ENCODE results near the gene GASK1A.

The GASK1A gene

GRCh38 chr3:43071313-43071893 lies 92.3 kb downstream of the GASK1A start:
- peak; percentile 26 for DNase-seq

- DNase-seq, result no peak
These were observed 93.2 kb downstream of the GASK1A start for GRCh38 chr3:43072361-43072760.

- DNase-seq, result no peak
These were observed 94.2 kb downstream of the GASK1A start for GRCh38 chr3:43073116-43073835.

GRCh38 chr3:43073836-43074220 lies 94.7 kb downstream of the GASK1A start:
- no peak for DNase-seq

GRCh38 chr3:43074482-43074881 lies 95.4 kb downstream of the GASK1A start:
- no peak for DNase-seq

- no peak for DNase-seq
These were observed 96.0 kb downstream of the GASK1A start for GRCh38 chr3:43074901-43075689.

GRCh38 chr3:43075904-43076661 lies 97.0 kb downstream of the GASK1A start:
- no peak for DNase-seq

- DNase-seq, result no peak
These were observed 97.7 kb downstream of the GASK1A start for GRCh38 chr3:43076857-43077256.

GRCh38 chr3:43077261-43077660 lies 98.2 kb downstream of the GASK1A start:
- DNase-seq, result no peak

GRCh38 chr3:43077707-43078106 lies 98.6 kb downstream of the GASK1A start:
- no peak for DNase-seq

- no peak for DNase-seq
These were observed 100.6 kb downstream of the GASK1A start for GRCh38 chr3:43079536-43080332.

- no peak for DNase-seq
These were observed 101.8 kb downstream of the GASK1A start for GRCh38 chr3:43080726-43081568.

GRCh38 chr3:43081796-43082195 lies 102.7 kb downstream of the GASK1A start:
- no peak for DNase-seq

- DNase-seq, result no peak
These were observed 103.3 kb downstream of the GASK1A start for GRCh38 chr3:43082457-43082856.

GRCh38 chr3:43086460-43087165 lies 107.5 kb downstream of the GASK1A start:
- DNase-seq, result no peak

GRCh38 chr3:43087249-43087776 lies 108.2 kb downstream of the GASK1A start:
- no peak for DNase-seq

GRCh38 chr3:43089081-43089480 lies 110.0 kb downstream of the GASK1A start:
- DNase-seq, result no peak

GRCh38 chr3:43090238-43090637 lies 111.1 kb downstream of the GASK1A start:
- no peak for DNase-seq

- DNase-seq, result no peak
These were observed 112.4 kb downstream of the GASK1A start for GRCh38 chr3:43091481-43091880.

- no peak for DNase-seq
These were observed 113.9 kb downstream of the GASK1A start for GRCh38 chr3:43093006-43093405.

- no peak for DNase-seq
These were observed 114.9 kb downstream of the GASK1A start for GRCh38 chr3:43093974-43094373.
